Stimulated activated CD4-positive, alpha-beta T cell treated with anti-CD3 and anti-CD28 coated beads, Interleukin-12 subunit alpha, Interleukin-12 subunit beta, amount 100 ng/mL, for 48 hours (primary cell): ENCODE data around the gene CCZ1B.
"Not testable (repeated sequence)": the region's sequence is repeated elsewhere in the genome, so short reads cannot be mapped to it uniquely, and the experiment has no call there.

ENCODE experiments used
- DNase-seq, 3 donors: peaks; one replicate each; pipeline ENCODE4 v3.0.0-alpha.2; 2020; ENCODE audit warnings: low read depth in 2 of 3, low spot score in 1 of 3

CCZ1B gene

GRCh38 chr7:6831018-6831725 is 5.1 kb upstream of the CCZ1B start:
- no peak for DNase-seq

GRCh38 chr7:6830026-6830425 is 4.0 kb upstream of the CCZ1B start:
- DNase-seq = not testable (repeated sequence)

GRCh38 chr7:6829616-6830015 is 3.5 kb upstream of the CCZ1B start:
- DNase-seq = not testable (repeated sequence)

- DNase-seq = not testable (repeated sequence)
Measured at GRCh38 chr7:6827180-6827579, 1.1 kb upstream of the CCZ1B start.

- DNase-seq = not testable (repeated sequence)
Measured at GRCh38 chr7:6825236-6826125, 594 bp downstream of the CCZ1B start.

- DNase-seq = not testable (repeated sequence)
Measured at GRCh38 chr7:6821622-6822021, 4.5 kb downstream of the CCZ1B start.

- not testable (repeated sequence) for DNase-seq
Measured at GRCh38 chr7:6815470-6815869, 10.6 kb downstream of the CCZ1B start.

- DNase-seq = not testable (repeated sequence)
Measured at GRCh38 chr7:6813011-6813410, 13.1 kb downstream of the CCZ1B start.

GRCh38 chr7:6807959-6808358 is 18.1 kb downstream of the CCZ1B start:
- DNase-seq = not testable (repeated sequence)

GRCh38 chr7:6807393-6807918 is 18.6 kb downstream of the CCZ1B start:
- not testable (repeated sequence) for DNase-seq

- not testable (repeated sequence) for DNase-seq
Measured at GRCh38 chr7:6800331-6800730, 25.7 kb downstream of the CCZ1B start.

GRCh38 chr7:6799887-6800286 is 26.2 kb downstream of the CCZ1B start:
- not testable (repeated sequence) for DNase-seq

GRCh38 chr7:6798047-6798446 is 28.0 kb downstream of the CCZ1B start:
- DNase-seq = not testable (repeated sequence)

- not testable (repeated sequence) for DNase-seq
Measured at GRCh38 chr7:6797218-6797617, 28.9 kb downstream of the CCZ1B start.

- DNase-seq = not testable (repeated sequence)
Measured at GRCh38 chr7:6794276-6794675, 31.8 kb downstream of the CCZ1B start.

GRCh38 chr7:6792113-6792872 is 33.8 kb downstream of the CCZ1B start:
- not testable (repeated sequence) for DNase-seq

GRCh38 chr7:6789353-6789752 is 36.7 kb downstream of the CCZ1B start:
- DNase-seq = not testable (repeated sequence)

- not testable (repeated sequence) for DNase-seq
Measured at GRCh38 chr7:6781581-6781980, 44.5 kb downstream of the CCZ1B start.

GRCh38 chr7:6761186-6761585 is 64.9 kb downstream of the CCZ1B start:
- not testable (repeated sequence) for DNase-seq

- DNase-seq = not testable (repeated sequence)
Measured at GRCh38 chr7:6753964-6754363, 72.1 kb downstream of the CCZ1B start, which contains the start of gene RSPH10B2. TSS of gene RSPH10B2 (plus strand) at chr7:6754103. CDS start at chr7:6757678, 3,575 bp downstream.

GRCh38 chr7:6750173-6750572 is 75.9 kb downstream of the CCZ1B start:
- DNase-seq = not testable (repeated sequence)
